Activated naive CD4-positive, alpha-beta T cell treated with anti-CD3 and anti-CD28 coated beads, Interleukin-2, amount 10 ng/mL, durations not matched to agents 7 days and 5 days (primary cell): ENCODE data around the gene VEGFD.

Experiments
- CTCF ChIA-PET: fragments of 350-600 bp; sonication (Branson Sonifier 250); formaldehyde crosslinking; loops from one replicate; lab custom pipeline; 2021; ENCODE audit warnings: antibody characterized with exemption; lab: Charles Lee
- DNase-seq: peaks from one replicate; pipeline ENCODE4 v3.0.0-alpha.2; 2020
- H3K27ac Mint-ChIP-seq: one replicate; pipeline ENCODE4 v1.8.0; 2021; ENCODE audit warnings: mild to moderate bottlenecking, moderate library complexity, mixed read lengths
- H3K27me3 Mint-ChIP-seq: one replicate; pipeline ENCODE4 v1.8.0; 2021; ENCODE audit warnings: mild to moderate bottlenecking, mixed read lengths
- H3K36me3 Mint-ChIP-seq: one replicate; pipeline ENCODE4 v1.8.0; 2021; ENCODE audit warnings: mixed read lengths
- H3K4me1 Mint-ChIP-seq: one replicate; pipeline ENCODE4 v1.8.0; 2021; ENCODE audit warnings: mixed read lengths
- H3K4me3 Mint-ChIP-seq: one replicate; pipeline ENCODE4 v1.8.0; 2021; ENCODE audit warnings: mild to moderate bottlenecking, moderate library complexity, mixed read lengths
- H3K9me3 Mint-ChIP-seq: one replicate; pipeline ENCODE4 v1.8.0; 2021; ENCODE audit warnings: mixed read lengths

Gene VEGFD

GRCh38 chrX:15340867-15341266, 43.3 kb downstream of the VEGFD start:
- no peaks in the 10 kb centered on the region for H3K36me3 Mint-ChIP-seq
- no peaks in the 10 kb centered on the region for H3K9me3 Mint-ChIP-seq
- no peak overlapping the region for H3K4me3 Mint-ChIP-seq
- CTCF ChIA-PET: no interaction called here
- no peak overlapping the region for H3K27ac Mint-ChIP-seq
- DNase-seq: no peak
- H3K27me3 Mint-ChIP-seq: peaks cover 9% of the 10 kb centered on the region
- H3K4me1 Mint-ChIP-seq: peaks cover 7% of the 10 kb centered on the region

GRCh38 chrX:15336023-15336413, 48.2 kb downstream of the VEGFD start:
- Mint-ChIP-seq H3K36me3 (peaks cover 6% of the 10 kb centered on the region), H3K9me3 (no peaks in the 10 kb centered on the region), H3K27ac (peak overlapping the region; percentile 96), H3K27me3 (peaks cover 1% of the 10 kb centered on the region), H3K4me3 (peak overlapping the region; percentile 88), H3K4me1 (peaks cover 27% of the 10 kb centered on the region)
- peak; percentile 50 for DNase-seq
- CTCF ChIA-PET: no interaction called here

- Mint-ChIP-seq H3K27ac (peak within 1 kb of the TSS; percentile 96), H3K27me3 (no peaks in the 10 kb centered on the region), H3K36me3 (peaks cover 6% of the 10 kb centered on the region), H3K4me3 (peak within 1 kb of the TSS; percentile 88), H3K9me3 (no peaks in the 10 kb centered on the region), H3K4me1 (peaks cover 27% of the 10 kb centered on the region)
- CTCF ChIA-PET: no interaction called here
- peak; percentile 95 for DNase-seq
These were observed 48.8 kb downstream of the VEGFD start, which contains the start of gene PIGA for GRCh38 chrX:15335135-15336022. TSS of gene PIGA (minus strand) at chrX:15335523. CDS start at chrX:15331930, 3,593 bp downstream.

- H3K9me3 Mint-ChIP-seq: no peaks in the 10 kb centered on the region
- peak overlapping the region; percentile 96 for H3K27ac Mint-ChIP-seq
- DNase-seq: peak; percentile 25
- CTCF ChIA-PET: no interaction called here
- peaks cover 27% of the 10 kb centered on the region for H3K4me1 Mint-ChIP-seq
- no peaks in the 10 kb centered on the region for H3K27me3 Mint-ChIP-seq
- H3K36me3 Mint-ChIP-seq: peaks cover 7% of the 10 kb centered on the region
- H3K4me3 Mint-ChIP-seq: peak overlapping the region; percentile 88
These were observed 49.7 kb downstream of the VEGFD start for GRCh38 chrX:15334561-15334960.

GRCh38 chrX:15328821-15329220, 55.4 kb downstream of the VEGFD start:
- H3K27ac Mint-ChIP-seq: no peak overlapping the region

GRCh38 chrX:15328131-15328530, 56.1 kb downstream of the VEGFD start:
- H3K36me3 Mint-ChIP-seq: peaks cover 14% of the 10 kb centered on the region
- no peak overlapping the region for H3K4me3 Mint-ChIP-seq
- CTCF ChIA-PET: no interaction called here
- H3K9me3 Mint-ChIP-seq: no peaks in the 10 kb centered on the region
- no peaks in the 10 kb centered on the region for H3K27me3 Mint-ChIP-seq
- peaks cover 7% of the 10 kb centered on the region for H3K4me1 Mint-ChIP-seq
- DNase-seq: no peak
- H3K27ac Mint-ChIP-seq: no peak overlapping the region

More at GRCh38 chrX:15328821-15329220, 55.4 kb downstream of the VEGFD start:
- no peak overlapping the region for H3K4me3 Mint-ChIP-seq
- CTCF ChIA-PET: no interaction called here
- no peak for DNase-seq
- H3K4me1 Mint-ChIP-seq: peaks cover 10% of the 10 kb centered on the region
- peaks cover 11% of the 10 kb centered on the region for H3K36me3 Mint-ChIP-seq
- no peaks in the 10 kb centered on the region for H3K27me3 Mint-ChIP-seq
- H3K9me3 Mint-ChIP-seq: no peaks in the 10 kb centered on the region

- Mint-ChIP-seq H3K36me3 (peaks cover 23% of the 10 kb centered on the region), H3K27me3 (no peaks in the 10 kb centered on the region), H3K9me3 (no peaks in the 10 kb centered on the region), H3K27ac (no peak overlapping the region), H3K4me3 (no peak overlapping the region), H3K4me1 (no peaks in the 10 kb centered on the region)
- DNase-seq: no peak
- CTCF ChIA-PET: no interaction called here
These were observed 61.7 kb downstream of the VEGFD start for GRCh38 chrX:15322472-15322871.

- no peaks in the 10 kb centered on the region for H3K4me1 Mint-ChIP-seq
- no peaks in the 10 kb centered on the region for H3K9me3 Mint-ChIP-seq
- no peak for DNase-seq
- H3K27ac Mint-ChIP-seq: no peak overlapping the region
- H3K27me3 Mint-ChIP-seq: no peaks in the 10 kb centered on the region
- peaks cover 23% of the 10 kb centered on the region for H3K36me3 Mint-ChIP-seq
- CTCF ChIA-PET: no interaction called here
- no peak overlapping the region for H3K4me3 Mint-ChIP-seq
These were observed 62.1 kb downstream of the VEGFD start for GRCh38 chrX:15322072-15322471.

GRCh38 chrX:15321447-15321846, 62.8 kb downstream of the VEGFD start:
- DNase-seq: no peak
- CTCF ChIA-PET: no interaction called here
- Mint-ChIP-seq H3K4me1 (no peaks in the 10 kb centered on the region), H3K4me3 (no peak overlapping the region), H3K9me3 (no peaks in the 10 kb centered on the region), H3K27ac (no peak overlapping the region), H3K27me3 (no peaks in the 10 kb centered on the region), H3K36me3 (peaks cover 23% of the 10 kb centered on the region)

- Mint-ChIP-seq H3K9me3 (no peaks in the 10 kb centered on the region), H3K27ac (no peak overlapping the region), H3K4me1 (no peaks in the 10 kb centered on the region), H3K4me3 (no peak overlapping the region), H3K36me3 (peaks cover 23% of the 10 kb centered on the region), H3K27me3 (no peaks in the 10 kb centered on the region)
- DNase-seq: no peak
- CTCF ChIA-PET: no interaction called here
These were observed 63.9 kb downstream of the VEGFD start for GRCh38 chrX:15320297-15320696.

- no peaks in the 10 kb centered on the region for H3K9me3 Mint-ChIP-seq
- CTCF ChIA-PET: no interaction called here
These were observed 65.1 kb downstream of the VEGFD start for GRCh38 chrX:15319075-15319474.

GRCh38 chrX:15315509-15315908, 68.7 kb downstream of the VEGFD start, which contains the start of gene ASB11:
TSS of gene ASB11 (minus strand) at chrX:15315640. CDS start at chrX:15315605, 35 bp downstream.
- Mint-ChIP-seq H3K4me1 (no peaks in the 10 kb centered on the region), H3K4me3 (no peak within 1 kb of the TSS), H3K27ac (no peak within 1 kb of the TSS), H3K36me3 (peaks cover 9% of the 10 kb centered on the region), H3K27me3 (no peaks in the 10 kb centered on the region), H3K9me3 (no peaks in the 10 kb centered on the region)
- no peak for DNase-seq
- CTCF ChIA-PET: no interaction called here

More at GRCh38 chrX:15319075-15319474, 65.1 kb downstream of the VEGFD start:
- Mint-ChIP-seq H3K36me3 (peaks cover 23% of the 10 kb centered on the region), H3K4me1 (no peaks in the 10 kb centered on the region), H3K27ac (no peak overlapping the region), H3K27me3 (no peaks in the 10 kb centered on the region), H3K4me3 (no peak overlapping the region)
- no peak for DNase-seq

- Mint-ChIP-seq H3K27ac (no peak overlapping the region), H3K4me3 (no peak overlapping the region), H3K9me3 (no peaks in the 10 kb centered on the region), H3K36me3 (peaks cover 5% of the 10 kb centered on the region), H3K27me3 (no peaks in the 10 kb centered on the region), H3K4me1 (no peaks in the 10 kb centered on the region)
- CTCF ChIA-PET: no interaction called here
- DNase-seq: no peak
These were observed 69.7 kb downstream of the VEGFD start for GRCh38 chrX:15314472-15314871.

GRCh38 chrX:15311119-15311518, 73.1 kb downstream of the VEGFD start:
- H3K27me3 Mint-ChIP-seq: peaks cover 4% of the 10 kb centered on the region
- no peak overlapping the region for H3K27ac Mint-ChIP-seq
- no peaks in the 10 kb centered on the region for H3K36me3 Mint-ChIP-seq
- CTCF ChIA-PET: no interaction called here
- H3K9me3 Mint-ChIP-seq: no peaks in the 10 kb centered on the region
- DNase-seq: no peak
- no peaks in the 10 kb centered on the region for H3K4me1 Mint-ChIP-seq
- no peak overlapping the region for H3K4me3 Mint-ChIP-seq

GRCh38 chrX:15310117-15310516, 74.1 kb downstream of the VEGFD start:
- no peak for DNase-seq
- no peaks in the 10 kb centered on the region for H3K4me1 Mint-ChIP-seq
- H3K9me3 Mint-ChIP-seq: no peaks in the 10 kb centered on the region
- H3K27me3 Mint-ChIP-seq: peaks cover 4% of the 10 kb centered on the region
- no peak overlapping the region for H3K4me3 Mint-ChIP-seq
- H3K27ac Mint-ChIP-seq: no peak overlapping the region
- CTCF ChIA-PET: no interaction called here
- no peaks in the 10 kb centered on the region for H3K36me3 Mint-ChIP-seq
